IMR-90 (cell line): Measurements from ENCODE around the gene PITPNC1. TPM values are rescaled to one million over a fixed set of nuclear protein-coding genes. Genes with fewer than 3 reads are reported as not detected.
A peak's percentile ranks its signal among the peaks of the same experiment; 100 is the strongest.

Source experiments
- ATAC-seq: fragments of 200-7000 bp; cut with Tn5 transposase; 2 replicates; pipeline ENCODE4 v1.9.1; 2020; ENCODE audit warnings: low read depth, mild to moderate bottlenecking, moderate library complexity
- BruUV-seq: library from RNA; stranded (reverse); fragments of 400-500 nt; replicated peaks from 2 replicates; lab custom pipeline; 2021; lab: Mats Ljungman, UMichigan
- CTCF ChIA-PET: fragments of 300-600 bp; formaldehyde crosslinking; extraction: SDS; loops from one replicate; lab custom pipeline; 2021; ENCODE audit warnings: antibody characterized with exemption; lab: Yijun Ruan, JAX
- POLR2A ChIA-PET: fragments of 300-600 bp; sonication (Branson Sonifier 250); formaldehyde crosslinking; loops from one replicate; lab custom pipeline; 2022; ENCODE audit warnings: antibody characterized with exemption; ENCODE audit not compliant: unreplicated experiment; lab: Charles Lee
- DNase-seq: peaks from one replicate; pipeline ENCODE4 v3.0.0; 2013
- H2AFZ ChIP-seq: replicated peaks from 2 replicates; pipeline ENCODE3; 2013; ENCODE audit warnings: low read length, mild to moderate bottlenecking; ENCODE audit not compliant: poor library complexity
- H2AK5ac ChIP-seq: 2 replicates; pipeline ENCODE4 v1.6.1; 2013; ENCODE audit warnings: low read depth, low read length, inconsistent platforms
- H2AK9ac ChIP-seq: replicated peaks from 2 replicates; pipeline ENCODE3; 2013; ENCODE audit warnings: mild to moderate bottlenecking, low read depth, low read length, moderate library complexity; ENCODE audit not compliant: poor library complexity
- H2BK120ac ChIP-seq: 2 replicates; pipeline ENCODE4 v1.6.1; 2013; ENCODE audit warnings: low read depth, low read length, inconsistent platforms
- H2BK15ac ChIP-seq: 3 replicates; pipeline ENCODE4 v1.6.1; 2013; ENCODE audit warnings: low read depth, low read length, inconsistent platforms
- H2BK20ac ChIP-seq: 2 replicates; pipeline ENCODE4 v1.6.1; 2013; ENCODE audit warnings: low read depth, mild to moderate bottlenecking, inconsistent platforms, low read length, moderate library complexity
- H2BK5ac ChIP-seq: 2 replicates; pipeline ENCODE4 v1.6.1; 2013; ENCODE audit warnings: mild to moderate bottlenecking, low read depth, low read length, inconsistent platforms; ENCODE audit not compliant: poor library complexity, severe bottlenecking
- H3K14ac ChIP-seq: replicated peaks from 2 replicates; pipeline ENCODE4 v1.6.1; 2013; ENCODE audit warnings: low read depth, low read length, inconsistent platforms
- H3K18ac ChIP-seq: 2 replicates; pipeline ENCODE4 v1.6.1; 2013; ENCODE audit warnings: low read depth, low read length, control low read depth
- H3K23ac ChIP-seq: 2 replicates; pipeline ENCODE4 v1.6.1; 2013; ENCODE audit warnings: low read depth, low read length, inconsistent platforms
- H3K27ac ChIP-seq: 2 replicates; pipeline ENCODE4 v1.5.1; 2013; ENCODE audit warnings: mild to moderate bottlenecking, control low read depth, low read length; ENCODE audit not compliant: insufficient read depth
- H3K27me3 ChIP-seq: 2 replicates; pipeline ENCODE4 v1.6.1; 2013; ENCODE audit warnings: low read length; ENCODE audit not compliant: control insufficient read depth, insufficient read depth
- H3K36me3 ChIP-seq: 2 replicates; pipeline ENCODE4 v1.6.1; 2013; ENCODE audit warnings: low read length, mixed read lengths; ENCODE audit not compliant: control insufficient read depth, insufficient read depth
- H3K4ac ChIP-seq: 2 replicates; pipeline ENCODE4 v1.6.1; 2013; ENCODE audit warnings: low read depth, low read length, inconsistent platforms
- H3K4me1 ChIP-seq: 2 replicates; pipeline ENCODE4 v1.6.1; 2013; ENCODE audit warnings: low read length, mixed read lengths; ENCODE audit not compliant: control insufficient read depth, insufficient read depth
- H3K4me2 ChIP-seq: 2 replicates; pipeline ENCODE4 v1.6.1; 2013; ENCODE audit warnings: low read depth, mild to moderate bottlenecking, control low read depth, low read length, moderate library complexity
- H3K4me3 ChIP-seq: 2 replicates; pipeline ENCODE4 v1.5.1; 2013; ENCODE audit warnings: low read depth, mild to moderate bottlenecking, control low read depth, low read length, moderate library complexity; ENCODE audit not compliant: insufficient read depth
- H3K56ac ChIP-seq: 2 replicates; pipeline ENCODE4 v1.6.1; 2013; ENCODE audit warnings: low read length, inconsistent platforms; ENCODE audit not compliant: insufficient read depth; ENCODE audit errors: extremely low read depth
- H3K79me1 ChIP-seq, 2 experiments: 2 replicates each; pipeline ENCODE4 v1.6.1; 2013; ENCODE audit warnings: low read length in 2 of 2, inconsistent platforms in 1 of 2, low read depth in 1 of 2
- H3K9ac ChIP-seq: 2 replicates; pipeline ENCODE4 v1.6.1; 2013; ENCODE audit warnings: low read depth, low read length, control low read depth
- H3K9me1 ChIP-seq: 2 replicates; pipeline ENCODE4 v1.6.1; 2013; ENCODE audit warnings: low read length, inconsistent platforms; ENCODE audit not compliant: insufficient read depth
- H3K9me3 ChIP-seq: 2 replicates; pipeline ENCODE4 v1.6.1; 2013; ENCODE audit warnings: low read length; ENCODE audit not compliant: control insufficient read depth, insufficient read depth
- H4K20me1 ChIP-seq: 2 replicates; pipeline ENCODE4 v1.6.1; 2013; ENCODE audit warnings: low read length, inconsistent platforms; ENCODE audit not compliant: insufficient read depth
- H4K5ac ChIP-seq: 2 replicates; pipeline ENCODE4 v1.6.1; 2013; ENCODE audit warnings: mild to moderate bottlenecking, low read depth, low read length, control low read depth
- H4K8ac ChIP-seq, 2 experiments: 2 replicates each; pipeline ENCODE4 v1.6.1; 2013; ENCODE audit warnings: low read depth in 2 of 2, low read length in 2 of 2, control low read depth in 1 of 2, inconsistent platforms in 1 of 2
- H4K91ac ChIP-seq: 2 replicates; pipeline ENCODE4 v1.6.1; 2013; ENCODE audit warnings: low read depth, low read length, inconsistent platforms; ENCODE audit not compliant: insufficient read depth
- BHLHE40 ChIP-seq: fragments of 150-350 bp; IDR thresholded peaks from 2 replicates; pipeline ENCODE4 v1.6.1; 2016; ENCODE audit warnings: mild to moderate bottlenecking, low read depth, low read length
- CEBPB ChIP-seq: IDR thresholded peaks from 2 replicates; pipeline ENCODE4 v1.6.1; 2012; ENCODE audit warnings: low read depth, low read length, improper control_type of control experiment
- CHD1 ChIP-seq: IDR thresholded peaks from 2 replicates; pipeline ENCODE4 v1.6.1; 2012; ENCODE audit warnings: low read depth, low read length, improper control_type of control experiment
- FOS ChIP-seq: fragments of 150-350 bp; IDR thresholded peaks from 2 replicates; pipeline ENCODE4 v1.6.1; 2016; ENCODE audit warnings: low read depth, low read length
- MAFK ChIP-seq: IDR thresholded peaks from 2 replicates; pipeline ENCODE4 v1.6.1; 2012; ENCODE audit warnings: low read depth, low read length, improper control_type of control experiment
- MAZ ChIP-seq: IDR thresholded peaks from 2 replicates; pipeline ENCODE4 v1.6.1; 2012; ENCODE audit warnings: low read depth, mild to moderate bottlenecking, low read length, improper control_type of control experiment, moderate library complexity, borderline replicate concordance
- MXI1 ChIP-seq: IDR thresholded peaks from 2 replicates; pipeline ENCODE4 v1.6.1; 2012; ENCODE audit warnings: low read depth, mild to moderate bottlenecking, low read length, moderate library complexity, borderline replicate concordance
- POLR2A ChIP-seq: IDR thresholded peaks from 2 replicates; pipeline ENCODE4 v1.6.1; 2012; ENCODE audit warnings: mild to moderate bottlenecking, low read depth, low read length
- RAD21 ChIP-seq: IDR thresholded peaks from 2 replicates; pipeline ENCODE4 v1.6.1; 2012; ENCODE audit warnings: low read length, improper control_type of control experiment
- RCOR1 ChIP-seq: IDR thresholded peaks from 2 replicates; pipeline ENCODE4 v1.6.1; 2012; ENCODE audit warnings: mild to moderate bottlenecking, low read length, improper control_type of control experiment; ENCODE audit not compliant: insufficient replicate concordance
- RFX5 ChIP-seq: IDR thresholded peaks from 2 replicates; pipeline ENCODE4 v1.8.0; 2012; ENCODE audit warnings: low read depth, mild to moderate bottlenecking, low read length, moderate library complexity
- SMC3 ChIP-seq: fragments of 150-350 bp; IDR thresholded peaks from 2 replicates; pipeline ENCODE4 v1.6.1; 2016; ENCODE audit warnings: low read depth, mild to moderate bottlenecking, antibody characterized with exemption, low read length, moderate library complexity
- USF2 ChIP-seq: fragments of 150-350 bp; IDR thresholded peaks from 2 replicates; pipeline ENCODE4 v1.6.1; 2017; ENCODE audit warnings: mild to moderate bottlenecking, antibody characterized with exemption, low read length, low read depth
- WGBS, 2 experiments: methylation state at CpG; one replicate each; pipeline versions ENCODE4 v1.1.5 to v1.1.7; 2013; ENCODE audit warnings: missing lambda C conversion rate in 2 of 2; ENCODE audit not compliant: insufficient read length in 1 of 2; ENCODE audit errors: extremely low coverage in 2 of 2; 5-methylcytosine and 5-hydroxymethylcytosine counted together
- dilution Hi-C: fragments of 300-500 bp; cut with HindIII; formaldehyde crosslinking; loops from one replicate; pipeline ENCODE4 v1.14.3; 2018; ENCODE audit warnings: low sequenced_read_pairs; ENCODE audit not compliant: unreplicated experiment
- in situ Hi-C: fragments of 300-500 bp; cut with MboI; formaldehyde crosslinking; loops from 3 replicates; pipeline ENCODE4 v1.14.3; 2019; ENCODE audit warnings: low sequenced_read_pairs, inconsistent platforms, mixed read lengths
- intact Hi-C: fragments of 100-400 bp; cut with micrococcal nuclease; formaldehyde crosslinking; loops from 2 replicates; pipeline ENCODE4 v1.10.0; 2022
- polyA plus RNA-seq, 3 experiments: library from polyadenylated mRNA; depleted of rRNA; stranded (reverse); fragments of >200 nt; gene quantifications; 2 replicates each; pipeline ENCODE4 v1.2.3, GENCODE V29; 2012; ENCODE audit warnings: low replicate concordance in 1 of 3
- total RNA-seq: library from RNA; depleted of rRNA; stranded (reverse); fragments of >200 nt; gene quantifications from 2 replicates; pipeline ENCODE4 v1.2.3, GENCODE V29; 2012
- TF ChIP-seq, protein P1 (sequence below): fragments of 150-350 bp; IDR thresholded peaks from 2 replicates; pipeline ENCODE4 v1.6.1; 2016; ENCODE audit warnings: low read depth, mild to moderate bottlenecking, low read length, moderate library complexity, borderline replicate concordance

The PITPNC1 gene
- total and polyA plus RNA-seq, 2 of the 4 experiments (the other 2 are of a cell fraction) = 4.1 TPM

GRCh38 chr17:67478401-67479041 lies 101.4 kb downstream of the PITPNC1 start:
- no peaks in the 10 kb centered on the region for H3K27me3 ChIP-seq
- H3K56ac ChIP-seq = no peak overlapping the region
- peaks cover 8% of the 10 kb centered on the region for H3K4me1 ChIP-seq
- in situ Hi-C loops = no loop called here
- WGBS, 2 experiments = 57% methylated on average over 2 of the region's 8 CpGs; no CpG with 5 or more reads in 1 of the 2 experiments
- H3K9me3 ChIP-seq = no peaks in the 10 kb centered on the region
- no peak overlapping the region for H2AK9ac ChIP-seq
- peak overlapping the region; percentile 34; the same call in 1 of the 2 replicates for H3K4ac ChIP-seq
- peak overlapping the region; percentile 73; the same call in 1 of the 2 replicates for H2AK5ac ChIP-seq
- peak overlapping the region; percentile 87 for H2AFZ ChIP-seq
- H4K8ac ChIP-seq = peak overlapping the region; percentile 62 to 84; a peak in 3 of 4 replicates
- peaks cover 9% of the 10 kb centered on the region for H3K9me1 ChIP-seq
- no peaks in the 10 kb centered on the region for H4K20me1 ChIP-seq
- DNase-seq (no peak), ATAC-seq (no peak)
- H2BK20ac ChIP-seq = peak overlapping the region; percentile 38; the same call in 1 of the 2 replicates
- H3K23ac ChIP-seq = peak overlapping the region; percentile 33; the same call in 1 of the 2 replicates
- no peak overlapping the region for H3K27ac ChIP-seq
- H3K36me3 ChIP-seq = no peaks in the 10 kb centered on the region
- H3K4me3 ChIP-seq = no peak overlapping the region
- POLR2A ChIA-PET = no interaction called here
- H2BK120ac ChIP-seq = peak overlapping the region; percentile 64; the same call in 1 of the 2 replicates
- peak overlapping the region; percentile 17; the same call in 1 of the 2 replicates for H4K5ac ChIP-seq
- CTCF ChIA-PET = interaction anchor here (1.2 kb wide), 1 partner anchor 12 kb away, joined by 4 read pairs; no protein-coding TSS in a partner anchor
- H3K14ac ChIP-seq = peak overlapping the region; percentile 48
- H3K18ac ChIP-seq = peak overlapping the region; percentile 13; the same call in 1 of the 2 replicates
- H3K9ac ChIP-seq = no peak overlapping the region
- peak overlapping the region; percentile 7 for H2BK5ac ChIP-seq
- H2BK15ac ChIP-seq = peak overlapping the region; percentile 46; the same call in 1 of the 3 replicates
- dilution Hi-C loops = no loop called here
- H3K4me2 ChIP-seq = peak overlapping the region; percentile 61; the same call in 1 of the 2 replicates
- BruUV-seq = no TSS peak
- peaks cover 16 to 56% of the 10 kb centered on the region in 2 experiments for H3K79me1 ChIP-seq
- intact Hi-C loops = loop anchor here (10.0 kb wide), 1 partner anchor 206 kb away; no protein-coding TSS in a partner anchor
- no peak for TF ChIP-seq MXI1
- TF ChIP-seq RFX5 = no peak
- TF ChIP-seq CEBPB = no peak
- no peak for TF ChIP-seq POLR2A
- no peak for TF ChIP-seq USF2
- TF ChIP-seq CHD1 = no peak
- no peak for TF ChIP-seq FOS
- no peak for TF ChIP-seq MAZ
- TF ChIP-seq, protein P1, sequence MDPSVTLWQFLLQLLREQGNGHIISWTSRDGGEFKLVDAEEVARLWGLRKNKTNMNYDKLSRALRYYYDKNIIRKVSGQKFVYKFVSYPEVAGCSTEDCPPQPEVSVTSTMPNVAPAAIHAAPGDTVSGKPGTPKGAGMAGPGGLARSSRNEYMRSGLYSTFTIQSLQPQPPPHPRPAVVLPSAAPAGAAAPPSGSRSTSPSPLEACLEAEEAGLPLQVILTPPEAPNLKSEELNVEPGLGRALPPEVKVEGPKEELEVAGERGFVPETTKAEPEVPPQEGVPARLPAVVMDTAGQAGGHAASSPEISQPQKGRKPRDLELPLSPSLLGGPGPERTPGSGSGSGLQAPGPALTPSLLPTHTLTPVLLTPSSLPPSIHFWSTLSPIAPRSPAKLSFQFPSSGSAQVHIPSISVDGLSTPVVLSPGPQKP = no peak
- no peak for TF ChIP-seq RAD21
- TF ChIP-seq RCOR1 = no peak
- TF ChIP-seq MAFK = no peak
- no peak for TF ChIP-seq BHLHE40
- TF ChIP-seq SMC3 = no peak
- peak overlapping the region; percentile 4; the same call in 1 of the 2 replicates for H4K91ac ChIP-seq
